Ascending aorta (tissue), 2 donors: ENCODE results near the gene CCDC85A. TPM values are rescaled to one million over a fixed set of nuclear protein-coding genes. Genes with fewer than 3 reads are reported as not detected.

Experiments used
- DNase-seq, 2 donors: peaks; one replicate each; pipeline ENCODE4 v3.0.0-alpha.2; 2019; ENCODE audit warnings: low spot score in 2 of 2
- H3K27ac ChIP-seq, 2 donors: fragments of 200-600 bp; sonication (generic); one replicate each; pipeline ENCODE4 v1.5.1; 2016 to 2017; ENCODE audit warnings: mild to moderate bottlenecking in 1 of 2
- H3K27me3 ChIP-seq: fragments of 200-600 bp; sonication (generic); one replicate; pipeline ENCODE4 v1.5.1; 2017
- H3K36me3 ChIP-seq, 2 donors: fragments of 200-600 bp; sonication (generic); one replicate each; pipeline ENCODE4 v1.5.1; 2016
- H3K4me1 ChIP-seq, 2 donors: fragments of 200-600 bp; sonication (generic); one replicate each; pipeline ENCODE4 v1.5.1; 2016 to 2017; ENCODE audit warnings: mild to moderate bottlenecking in 1 of 2
- H3K4me3 ChIP-seq, 2 donors: fragments of 200-600 bp; sonication (generic); one replicate each; pipeline ENCODE4 v1.5.1; 2016 to 2017; ENCODE audit warnings: mild to moderate bottlenecking in 1 of 2
- H3K9me3 ChIP-seq, 2 donors: fragments of 200-600 bp; sonication (generic); one replicate each; pipeline ENCODE4 v1.5.1; 2016
- intact Hi-C: fragments of 100-400 bp; cut with DNase I; formaldehyde crosslinking; loops from one replicate; pipeline ENCODE4 v1.15.1; 2023
- total RNA-seq: library from RNA; depleted of rRNA; stranded (reverse); fragments of >200 nt; gene quantifications from one replicate; pipeline ENCODE4 v1.1.0, GENCODE V29; 2016
- TF ChIP-seq, protein P1 (sequence below), 3 experiments: fragments of 200-600 bp in 2 of 3; fragments of 450-650 bp in 1 of 3; sonication (generic) in 2 of 3; IDR thresholded peaks; one replicate each; pipeline ENCODE4 v1.5.1; 2016 to 2019; ENCODE audit warnings: antibody characterized with exemption in 3 of 3, mild to moderate bottlenecking in 1 of 3, moderate library complexity in 1 of 3

CCDC85A gene
- total RNA-seq, 1 donor from 2014 or later: 15.0 TPM

GRCh38 chr2:56195563-56195962, 11.8 kb downstream of the CCDC85A start:
- Histone ChIP-seq H3K4me3 (no peak overlapping the region), H3K9me3 (no peaks in the 10 kb centered on the region), H3K36me3 (no peaks in the 10 kb centered on the region), H3K27me3 (no peaks in the 10 kb centered on the region), H3K4me1 (no peaks in the 10 kb centered on the region), H3K27ac (no peak overlapping the region)
- DNase-seq: no peak
- TF ChIP-seq, protein P1, sequence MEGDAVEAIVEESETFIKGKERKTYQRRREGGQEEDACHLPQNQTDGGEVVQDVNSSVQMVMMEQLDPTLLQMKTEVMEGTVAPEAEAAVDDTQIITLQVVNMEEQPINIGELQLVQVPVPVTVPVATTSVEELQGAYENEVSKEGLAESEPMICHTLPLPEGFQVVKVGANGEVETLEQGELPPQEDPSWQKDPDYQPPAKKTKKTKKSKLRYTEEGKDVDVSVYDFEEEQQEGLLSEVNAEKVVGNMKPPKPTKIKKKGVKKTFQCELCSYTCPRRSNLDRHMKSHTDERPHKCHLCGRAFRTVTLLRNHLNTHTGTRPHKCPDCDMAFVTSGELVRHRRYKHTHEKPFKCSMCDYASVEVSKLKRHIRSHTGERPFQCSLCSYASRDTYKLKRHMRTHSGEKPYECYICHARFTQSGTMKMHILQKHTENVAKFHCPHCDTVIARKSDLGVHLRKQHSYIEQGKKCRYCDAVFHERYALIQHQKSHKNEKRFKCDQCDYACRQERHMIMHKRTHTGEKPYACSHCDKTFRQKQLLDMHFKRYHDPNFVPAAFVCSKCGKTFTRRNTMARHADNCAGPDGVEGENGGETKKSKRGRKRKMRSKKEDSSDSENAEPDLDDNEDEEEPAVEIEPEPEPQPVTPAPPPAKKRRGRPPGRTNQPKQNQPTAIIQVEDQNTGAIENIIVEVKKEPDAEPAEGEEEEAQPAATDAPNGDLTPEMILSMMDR (IDR thresholded peaks at IDR 0.05): no peak
- intact Hi-C loops: no loop called here

DNA sequence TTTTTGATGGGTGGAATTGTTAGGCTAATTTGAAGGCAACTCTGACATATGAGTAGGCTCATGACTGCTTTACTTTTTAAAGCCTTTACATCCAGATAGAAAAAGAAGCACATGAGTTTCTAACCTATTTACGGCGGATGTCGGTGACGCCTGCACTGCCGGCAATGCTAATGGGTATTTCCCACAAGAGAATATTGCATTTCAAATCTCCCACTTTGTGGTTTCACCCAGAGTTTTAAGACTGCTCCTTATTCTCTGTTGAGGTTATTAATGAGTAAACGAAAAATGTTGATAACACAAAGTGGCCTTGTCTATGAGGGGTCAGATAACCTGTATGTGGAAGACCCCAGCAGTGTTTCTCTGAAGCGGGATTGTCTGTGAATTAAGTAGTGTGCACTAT, 14.0 kb downstream of the CCDC85A start:
- TF ChIP-seq, protein P1 (IDR thresholded peaks at IDR 0.05): no peak
- Histone ChIP-seq H3K27ac (no peak overlapping the region), H3K27me3 (no peaks in the 10 kb centered on the region), H3K36me3 (no peaks in the 10 kb centered on the region), H3K4me1 (no peaks in the 10 kb centered on the region), H3K4me3 (no peak overlapping the region), H3K9me3 (no peaks in the 10 kb centered on the region)
- DNase-seq: no peak
- intact Hi-C loops: no loop called here

DNA sequence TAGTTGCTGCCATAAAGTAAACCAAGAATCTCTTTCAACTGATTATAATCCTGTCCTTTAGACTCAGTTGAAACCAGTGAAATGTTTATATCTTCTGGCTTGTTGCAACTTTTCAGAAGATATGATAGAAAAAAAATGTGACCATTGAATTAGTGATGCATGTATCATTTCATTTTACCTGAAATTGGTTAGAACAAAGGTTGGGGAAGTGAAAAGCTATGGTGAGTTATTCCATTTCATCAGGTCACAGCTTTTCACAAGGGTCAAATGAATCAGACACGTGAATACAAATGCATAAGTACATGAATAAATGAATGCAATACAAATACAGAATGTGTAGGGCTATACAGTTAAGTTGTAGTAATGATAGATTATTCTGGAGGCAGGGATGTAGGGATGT, 15.1 kb downstream of the CCDC85A start:
- Histone ChIP-seq H3K4me1 (no peaks in the 10 kb centered on the region), H3K9me3 (no peaks in the 10 kb centered on the region), H3K27me3 (no peaks in the 10 kb centered on the region), H3K36me3 (no peaks in the 10 kb centered on the region), H3K4me3 (no peak overlapping the region), H3K27ac (no peak overlapping the region)
- intact Hi-C loops: no loop called here
- TF ChIP-seq, protein P1 (IDR thresholded peaks at IDR 0.05): no peak
- no peak for DNase-seq

DNA sequence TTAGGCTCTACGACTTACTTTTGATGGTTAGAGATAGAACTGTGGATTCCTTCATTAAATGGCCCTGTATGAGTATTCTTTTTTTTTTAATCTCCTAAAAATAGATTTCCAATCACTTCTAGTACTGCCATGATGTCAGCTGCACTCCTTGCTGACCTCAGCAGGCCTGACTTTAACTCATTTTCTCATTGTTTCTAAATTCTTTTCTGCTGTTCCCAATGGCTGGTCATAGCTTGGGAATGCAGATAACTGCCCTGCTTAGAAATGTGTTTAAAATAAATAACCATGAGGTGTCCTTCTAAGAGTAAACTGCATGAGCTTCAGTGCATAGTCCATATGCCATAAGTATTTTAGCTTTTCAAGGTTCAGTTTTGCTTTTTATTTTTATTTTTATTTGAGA, 15.7 kb downstream of the CCDC85A start:
- Histone ChIP-seq H3K27ac (no peak overlapping the region), H3K9me3 (no peaks in the 10 kb centered on the region), H3K36me3 (no peaks in the 10 kb centered on the region), H3K27me3 (no peaks in the 10 kb centered on the region), H3K4me3 (no peak overlapping the region), H3K4me1 (no peaks in the 10 kb centered on the region)
- TF ChIP-seq, protein P1 (IDR thresholded peaks at IDR 0.05): no peak
- intact Hi-C loops: no loop called here
- no peak for DNase-seq

DNA sequence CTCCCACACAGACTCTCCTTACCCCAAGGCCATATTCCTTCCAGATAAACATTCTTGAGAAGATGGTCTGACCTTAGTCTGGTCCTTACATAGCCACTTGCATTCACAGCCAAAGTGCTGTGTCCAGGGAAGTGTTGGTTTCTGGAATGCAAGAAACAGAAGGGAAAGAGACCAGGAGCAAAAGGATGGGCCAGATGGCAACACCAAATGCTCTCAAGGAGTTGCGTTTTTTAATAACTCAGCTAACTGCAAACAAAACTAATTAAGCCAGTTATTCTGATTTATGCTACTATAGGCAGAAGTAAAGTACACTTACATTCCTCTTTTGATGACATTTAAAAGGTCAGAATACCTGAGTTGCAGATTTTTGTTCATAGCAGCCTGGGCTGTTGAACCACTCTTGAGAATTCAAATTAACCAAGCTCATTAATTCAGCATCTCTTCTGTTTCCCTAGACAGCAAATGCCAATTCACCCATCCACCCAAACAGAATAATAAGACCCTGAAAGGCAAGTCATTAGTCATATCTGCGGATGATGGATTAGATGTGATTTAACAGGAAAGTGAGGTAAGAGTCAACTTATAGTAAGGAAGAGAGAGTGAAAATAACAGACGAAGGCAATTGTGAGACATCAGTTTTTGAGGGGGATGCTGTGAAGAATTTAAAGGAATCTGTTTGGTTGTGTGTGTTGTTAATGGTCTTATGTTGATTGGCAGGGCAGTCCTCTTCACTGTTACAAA, 18.8 kb downstream of the CCDC85A start:
- intact Hi-C loops: no loop called here
- Histone ChIP-seq H3K27ac (no peak overlapping the region), H3K9me3 (no peaks in the 10 kb centered on the region), H3K4me3 (no peak overlapping the region), H3K36me3 (no peaks in the 10 kb centered on the region), H3K27me3 (no peaks in the 10 kb centered on the region), H3K4me1 (no peaks in the 10 kb centered on the region)
- DNase-seq: no peak
- TF ChIP-seq, protein P1 (IDR thresholded peaks at IDR 0.05): no peak

GRCh38 chr2:56204556-56204955, 20.8 kb downstream of the CCDC85A start:
- H3K36me3 ChIP-seq: no peaks in the 10 kb centered on the region
- H3K4me3 ChIP-seq: no peak overlapping the region
- no peaks in the 10 kb centered on the region for H3K4me1 ChIP-seq
- no peak for DNase-seq
- H3K27me3 ChIP-seq: no peaks in the 10 kb centered on the region
- no peak overlapping the region for H3K27ac ChIP-seq
- no peaks in the 10 kb centered on the region for H3K9me3 ChIP-seq
- intact Hi-C loops: no loop called here
- TF ChIP-seq, protein P1 (IDR thresholded peaks at IDR 0.05): no peak
